Activated CD8-positive, alpha-beta memory T cell treated with anti-CD3 and anti-CD28 coated beads, Interleukin-2, amount 50 U/mL, for 48 hours (primary cell): Measurements from ENCODE around the gene FUT2.
"Not testable (repeated sequence)": the region's sequence is repeated elsewhere in the genome, so short reads cannot be mapped to it uniquely, and the experiment has no call there.

Source experiments
- DNase-seq: peaks from one replicate; pipeline ENCODE4 v3.0.0-alpha.2; 2020

Gene FUT2

DNA sequence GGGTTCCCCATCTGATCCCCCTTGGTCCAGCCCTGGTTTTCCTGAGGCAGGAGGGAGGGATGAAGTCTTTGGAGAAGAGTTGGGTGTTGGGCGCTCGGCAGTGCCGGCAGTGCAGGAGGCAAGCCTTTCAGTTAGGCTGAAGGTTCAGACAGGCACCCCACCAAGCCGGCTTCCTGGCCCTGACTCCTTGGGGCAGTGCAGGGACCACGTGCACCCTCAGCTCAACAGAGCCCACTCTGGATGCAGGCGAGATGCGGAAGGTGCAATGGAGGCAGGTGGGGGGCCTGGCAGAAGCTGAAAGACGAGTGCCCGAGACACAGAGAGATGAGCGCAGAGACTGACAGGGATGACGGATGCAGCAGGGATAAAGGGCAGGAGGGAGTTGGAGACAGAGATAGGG is 12.7 kb downstream of the FUT2 start:
- no peak for DNase-seq

DNA sequence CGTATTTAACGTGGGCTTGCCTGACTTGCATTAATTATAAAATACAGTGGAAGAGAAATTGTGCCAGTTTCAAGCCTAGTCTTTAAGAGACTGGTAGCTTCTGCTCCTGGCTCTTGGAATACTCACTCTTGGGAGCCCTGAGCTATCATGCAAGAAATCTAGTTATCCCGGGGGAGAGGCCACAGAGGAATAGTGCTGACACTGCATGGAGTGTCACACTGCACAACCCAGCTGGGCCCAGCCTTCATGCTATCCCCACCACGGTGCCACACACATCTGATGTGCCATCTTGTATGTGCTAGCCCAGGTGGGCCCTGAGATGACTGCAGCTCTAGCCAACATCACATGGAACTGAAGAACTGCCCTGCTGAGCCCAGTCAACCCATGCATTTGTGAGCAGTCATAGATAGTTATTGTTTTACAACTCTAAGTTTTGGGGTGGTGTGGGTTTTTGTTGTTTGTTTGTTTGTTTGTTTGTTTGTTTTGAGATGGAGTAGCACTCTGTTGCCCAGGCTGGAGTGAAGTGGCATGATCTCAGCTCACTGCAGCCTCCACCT is 15.4 kb downstream of the FUT2 start:
- no peak for DNase-seq

DNA sequence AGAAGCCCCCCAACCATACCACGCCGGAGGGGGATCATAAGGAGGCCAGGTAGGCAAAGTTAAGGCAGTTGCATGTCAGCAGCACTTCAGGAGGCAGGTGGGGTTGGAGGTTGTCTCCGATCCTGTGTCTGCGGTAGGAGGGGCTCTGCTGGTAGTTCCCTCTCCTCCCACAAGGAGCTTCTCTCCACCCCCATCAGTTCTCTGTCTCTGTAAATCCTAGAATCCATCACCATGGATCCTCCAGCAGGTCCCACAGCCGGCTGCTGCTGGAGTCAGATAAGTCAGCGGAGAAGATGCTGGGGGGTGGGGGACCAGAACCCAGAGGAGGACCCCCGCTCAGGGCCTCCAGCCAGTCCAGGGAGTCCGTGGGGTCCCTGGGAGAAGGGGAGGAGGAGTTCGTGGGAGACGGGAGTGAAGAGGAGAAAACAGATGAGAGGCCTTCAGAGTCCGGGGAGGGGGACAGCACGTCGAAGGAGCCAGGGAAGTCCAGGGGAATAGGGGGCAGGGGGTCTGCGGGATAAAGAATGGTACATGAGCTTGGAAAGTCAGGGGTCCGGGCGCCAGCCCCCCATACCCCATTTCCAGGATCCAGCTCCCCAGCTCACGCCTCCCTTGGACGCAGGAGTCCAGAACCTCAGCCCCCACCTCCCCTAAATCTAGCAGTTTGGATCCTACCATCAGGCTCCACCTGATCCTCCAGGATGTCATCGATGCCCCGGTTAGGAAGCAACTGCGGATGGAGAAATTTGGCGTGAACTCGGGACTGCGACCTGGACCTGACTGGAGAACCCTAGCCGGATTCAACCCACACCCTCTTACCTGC is 17.5 kb downstream of the FUT2 start:
- DNase-seq: no peak

DNA sequence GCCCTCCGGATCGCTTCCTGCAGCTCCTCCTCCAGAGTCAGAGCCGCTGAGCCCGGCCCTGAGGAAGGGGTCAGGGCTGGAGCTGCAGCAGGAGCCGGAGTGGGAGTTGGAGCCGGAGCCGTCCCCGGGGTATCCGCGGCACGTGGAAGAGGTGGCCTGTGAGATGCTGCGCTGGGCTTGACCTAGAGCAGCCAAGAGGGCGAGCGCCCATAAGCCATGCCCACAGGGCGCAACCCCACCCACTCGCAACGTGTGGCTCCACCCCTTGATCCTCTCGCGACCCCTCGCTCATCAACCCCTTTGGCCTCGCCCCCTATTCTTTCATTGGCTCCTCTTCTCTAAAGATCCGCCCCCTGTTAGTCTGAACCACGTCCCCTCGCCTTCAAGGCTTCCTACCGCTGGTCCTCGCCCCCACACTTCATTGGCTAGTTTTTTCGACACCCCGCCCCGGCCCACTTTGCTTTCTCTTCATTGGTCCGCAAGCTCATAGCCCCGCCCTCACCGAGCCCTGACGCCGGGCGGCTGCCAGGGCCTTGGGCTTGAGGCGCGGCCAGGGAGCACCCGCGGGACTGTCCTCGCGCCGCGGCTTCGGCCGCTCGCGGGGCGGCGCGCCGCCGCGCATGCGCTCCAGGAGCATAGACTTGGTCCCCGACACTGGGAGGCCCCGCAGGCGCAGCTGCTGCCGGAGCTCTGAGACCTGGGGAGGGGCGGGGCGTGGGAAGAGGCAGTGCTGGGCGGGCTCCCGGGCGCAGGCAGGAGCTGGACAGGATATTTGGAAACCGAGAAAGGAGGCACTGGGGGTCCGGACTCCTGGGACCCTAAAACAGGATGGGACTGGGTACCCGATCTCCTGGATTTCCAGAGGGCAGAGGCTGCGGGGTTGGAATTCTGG is 18.3 kb downstream of the FUT2 start:
- peak; percentile 96 for DNase-seq

DNA sequence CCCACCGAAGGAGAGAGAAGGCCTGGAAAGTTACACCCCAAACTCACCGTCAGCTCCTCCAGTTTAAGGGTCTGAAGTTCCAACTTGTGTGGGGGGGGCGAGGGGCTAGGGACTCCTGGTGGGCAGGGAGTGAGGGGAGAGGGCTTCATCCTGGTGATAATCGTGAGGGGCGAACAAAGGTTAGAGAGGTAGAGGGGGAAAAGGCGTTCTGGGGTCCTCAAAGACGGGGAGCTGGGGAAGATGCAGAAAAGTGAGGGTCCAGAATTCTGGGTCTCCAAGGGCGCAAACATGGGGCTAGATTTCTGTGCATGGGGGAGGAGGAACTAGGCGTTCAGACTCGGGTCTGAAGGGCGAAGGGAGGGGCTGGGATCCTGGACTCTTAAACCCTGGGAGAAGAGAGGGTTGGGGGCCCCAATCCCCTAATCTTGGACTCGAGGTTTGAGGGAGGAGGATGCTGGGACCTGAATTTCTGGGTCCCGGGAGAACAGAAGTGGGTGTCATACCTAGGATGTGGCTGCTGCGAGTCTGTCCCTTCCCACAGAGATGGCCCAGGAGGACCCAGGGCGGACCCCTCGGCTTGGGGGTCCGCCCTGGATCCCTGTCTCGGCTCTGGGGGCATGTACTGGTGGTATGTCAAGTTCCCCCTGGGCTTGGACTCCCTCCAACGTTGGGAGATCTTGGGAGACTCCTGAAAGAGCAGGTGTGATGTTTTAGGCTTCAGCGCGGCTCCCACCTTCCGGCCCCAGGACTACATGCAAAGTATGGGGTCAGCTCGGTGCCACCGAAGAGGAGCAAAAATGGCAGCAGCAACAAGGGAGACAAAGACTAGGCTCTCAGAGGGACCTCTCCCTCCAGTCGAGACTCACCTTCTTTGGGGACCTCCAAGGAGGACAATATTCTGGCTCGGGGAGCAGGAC is 19.2 kb downstream of the FUT2 start:
- DNase-seq: no peak

DNA sequence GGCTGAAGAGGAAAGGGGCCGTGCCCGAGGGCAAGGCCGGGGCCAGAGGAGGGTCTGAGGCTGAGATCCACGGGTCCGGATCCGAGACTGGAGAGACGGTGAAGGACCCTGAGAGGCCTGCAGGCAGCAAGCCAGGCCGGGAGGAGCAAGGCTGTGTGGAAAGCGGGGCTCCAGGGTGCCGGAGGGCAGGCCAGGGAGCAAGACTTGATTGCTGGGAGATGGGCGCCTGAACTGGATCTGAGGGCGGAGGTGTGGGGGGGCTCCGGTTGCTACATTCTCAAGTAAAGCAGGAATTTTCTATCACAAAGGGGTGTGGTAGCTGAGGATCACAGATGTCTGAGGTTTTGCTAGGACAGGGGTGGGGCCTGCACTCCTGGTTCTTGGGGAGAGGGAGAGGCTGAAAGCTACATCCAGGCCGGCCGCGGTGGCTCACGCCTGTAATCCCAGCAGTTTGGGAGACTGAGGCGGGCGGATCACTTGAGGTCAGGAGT is 20.0 kb downstream of the FUT2 start:
- DNase-seq: no peak

DNA sequence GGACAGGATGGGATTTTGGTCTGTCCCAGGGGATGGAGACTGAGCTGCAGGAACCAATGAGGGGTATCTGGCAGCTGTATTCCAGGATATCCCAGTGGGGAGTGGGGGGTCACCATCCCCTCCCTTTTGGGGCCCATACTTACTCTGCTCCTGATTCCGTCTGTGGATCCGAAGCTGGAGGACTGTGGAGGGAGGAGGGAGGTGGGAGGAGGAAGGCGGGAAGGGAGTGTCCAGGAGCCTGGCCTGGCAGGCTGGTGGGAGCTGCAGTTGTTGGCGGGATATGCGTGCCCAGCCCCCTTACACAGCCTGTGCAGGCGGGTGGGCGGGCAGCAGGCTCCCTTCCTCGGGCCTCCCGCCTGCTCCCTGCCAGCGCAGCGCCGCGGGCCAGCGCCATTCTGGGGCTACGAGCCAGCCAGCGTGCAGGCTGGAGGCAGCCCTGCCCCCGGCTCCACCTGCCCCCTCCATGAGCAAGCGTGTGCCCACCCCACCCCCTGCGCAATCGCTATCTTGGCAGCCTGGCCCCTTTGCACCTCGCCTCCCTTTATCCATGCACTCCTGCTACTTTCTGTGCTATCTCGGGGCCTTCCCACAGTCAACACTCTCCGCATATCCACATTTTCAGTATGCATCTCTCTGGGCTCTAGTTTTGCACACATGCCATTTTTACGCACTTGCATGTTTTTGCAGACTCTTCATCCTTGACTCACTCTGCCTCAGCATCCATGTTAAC is 21.0 kb downstream of the FUT2 start:
- DNase-seq: no peak

DNA sequence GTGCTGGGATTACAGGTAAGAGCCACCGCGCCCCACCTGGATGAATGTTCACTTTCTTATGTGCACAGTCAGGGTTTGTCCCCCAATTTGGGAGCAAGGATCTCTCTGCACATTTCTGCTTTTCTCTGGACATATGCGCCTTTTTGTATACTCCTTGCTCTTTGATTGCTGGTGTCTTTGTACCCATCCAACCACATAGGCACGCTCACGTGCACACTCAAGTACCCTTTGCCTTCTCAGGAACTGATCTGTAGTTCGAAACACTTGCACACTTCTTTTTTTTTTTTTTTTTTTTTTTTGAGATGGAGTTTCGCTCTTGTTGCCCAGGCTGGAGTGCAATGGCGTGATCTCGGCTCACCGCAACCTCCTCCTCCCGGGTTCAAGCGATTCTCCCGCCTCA is 22.3 kb downstream of the FUT2 start:
- not testable (repeated sequence) for DNase-seq

DNA sequence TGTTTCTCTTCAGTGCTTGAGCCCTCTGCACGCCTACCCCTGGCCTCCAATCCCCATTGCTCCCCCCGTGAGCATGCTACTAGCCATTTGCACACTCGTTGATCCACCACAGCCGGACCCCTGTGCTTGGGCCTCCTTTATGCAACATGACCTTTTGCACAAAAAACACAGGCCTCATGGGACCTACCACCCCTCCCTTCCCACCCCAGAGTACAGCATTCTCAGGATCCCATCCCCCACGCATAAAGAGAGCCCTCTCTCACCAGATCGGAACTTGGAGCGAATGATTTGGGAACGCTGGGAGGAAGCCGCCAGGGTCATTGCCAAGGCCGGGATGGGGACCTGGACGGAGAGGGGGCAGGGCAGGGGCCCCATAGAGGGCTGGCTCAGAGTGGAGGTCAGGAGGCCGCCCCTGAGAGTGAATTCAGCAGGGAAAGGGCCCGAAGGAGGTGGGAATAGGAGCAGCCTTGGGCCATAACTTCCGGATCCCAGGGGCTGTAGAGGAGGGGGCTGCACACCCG is 23.0 kb downstream of the FUT2 start:
- DNase-seq: no peak

DNA sequence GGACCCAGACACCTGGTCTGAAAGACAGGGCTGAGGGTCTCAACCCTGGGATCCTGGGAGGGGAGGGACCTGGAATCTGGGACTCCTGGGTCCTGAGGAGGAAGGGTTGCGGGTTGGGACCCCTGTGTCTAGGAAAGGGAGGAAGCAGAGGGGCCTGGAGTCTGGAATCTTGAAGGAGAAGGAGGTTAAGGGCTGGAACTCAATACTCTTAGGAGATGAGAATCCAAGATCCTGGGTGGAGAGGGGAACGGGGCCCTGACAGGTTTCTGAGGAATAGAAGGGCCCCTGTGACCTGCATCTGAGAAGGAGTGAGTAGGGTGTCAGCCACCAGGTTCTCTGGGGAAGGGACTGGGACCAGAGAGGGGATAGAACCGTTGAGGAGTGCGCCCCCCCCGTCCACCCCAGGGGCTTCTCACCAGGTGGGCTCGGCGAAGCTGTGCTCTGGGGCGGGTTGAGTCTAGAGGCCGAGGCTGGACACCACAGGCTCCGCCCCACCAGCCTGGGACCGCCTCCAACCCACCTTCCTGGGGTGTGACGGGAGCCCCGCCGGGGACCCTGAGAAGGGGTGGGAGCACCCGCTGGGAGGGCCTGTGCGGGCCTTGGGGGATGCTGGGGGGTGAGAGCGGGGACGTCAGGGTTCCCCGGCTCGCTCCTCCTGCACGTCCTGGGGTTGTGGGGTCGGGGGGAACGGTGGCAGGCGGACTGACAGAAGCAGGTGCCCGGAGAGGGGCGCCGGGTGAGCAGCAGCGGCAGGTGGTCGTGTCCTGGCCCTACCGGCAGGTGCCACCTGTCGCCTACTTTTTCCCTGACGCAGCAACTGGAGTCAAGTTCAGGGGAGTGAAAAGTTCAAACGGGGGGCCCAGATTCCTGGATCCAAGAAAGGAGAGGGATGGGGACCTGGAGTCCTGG is 23.7 kb downstream of the FUT2 start, which contains the start of gene MAMSTR:
Gene MAMSTR, minus strand, starts transcription at position 463 of the 909 bp plus-strand sequence. CDS start 694 bp downstream, outside the sequence.
- DNase-seq: no peak

DNA sequence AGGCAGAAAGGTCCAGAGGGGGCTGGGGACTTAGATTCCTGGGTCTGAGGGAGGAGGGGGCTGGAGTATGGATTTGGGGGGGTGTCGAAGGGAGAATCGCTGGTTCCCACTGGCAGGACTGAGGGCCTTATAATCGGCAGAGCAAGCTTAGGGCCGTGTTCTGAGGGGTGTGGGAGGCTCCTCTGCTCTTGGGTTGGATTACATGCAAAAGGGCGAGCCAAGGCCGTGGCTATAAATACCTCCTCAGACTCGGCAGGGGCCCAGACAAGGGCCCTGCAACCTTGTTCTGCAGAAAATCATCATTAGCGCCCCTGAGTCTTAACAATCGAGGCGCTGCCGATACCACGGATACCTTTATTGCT is 24.5 kb downstream of the FUT2 start:
- no peak for DNase-seq

DNA sequence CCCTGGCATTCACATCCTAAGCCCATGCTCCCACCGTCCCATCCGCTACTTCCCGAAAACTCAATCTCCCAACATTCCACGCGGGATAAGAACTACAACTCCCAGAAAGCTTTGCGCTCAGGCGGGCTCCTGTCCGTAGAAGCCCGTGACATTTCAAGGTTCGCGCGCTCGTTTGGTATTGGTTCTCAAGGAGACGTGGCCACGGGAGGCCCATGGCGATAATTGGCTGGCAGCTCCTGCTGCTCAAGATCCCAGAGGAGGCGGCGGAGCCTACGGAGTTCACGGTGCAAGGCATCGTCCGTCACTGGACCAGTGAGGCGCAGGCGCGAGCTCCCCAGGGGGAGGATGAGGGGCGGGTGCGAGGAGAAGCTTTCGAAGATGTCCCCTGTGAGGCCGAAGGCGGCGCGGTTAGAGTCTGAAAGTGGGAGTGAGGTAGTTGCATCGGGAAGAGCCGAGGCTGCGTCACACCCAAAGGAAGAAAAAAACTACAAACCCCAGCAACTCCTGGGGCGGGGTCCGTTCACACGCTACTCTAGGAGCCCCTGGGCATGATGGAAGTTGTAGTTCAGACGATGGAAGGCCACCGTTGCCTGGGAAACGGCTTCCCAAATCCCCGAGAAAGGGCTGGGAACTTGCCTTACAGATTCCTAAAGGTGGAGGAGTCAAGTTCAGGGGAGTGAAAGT is 25.0 kb downstream of the FUT2 start:
- DNase-seq: peak; percentile 93

DNA sequence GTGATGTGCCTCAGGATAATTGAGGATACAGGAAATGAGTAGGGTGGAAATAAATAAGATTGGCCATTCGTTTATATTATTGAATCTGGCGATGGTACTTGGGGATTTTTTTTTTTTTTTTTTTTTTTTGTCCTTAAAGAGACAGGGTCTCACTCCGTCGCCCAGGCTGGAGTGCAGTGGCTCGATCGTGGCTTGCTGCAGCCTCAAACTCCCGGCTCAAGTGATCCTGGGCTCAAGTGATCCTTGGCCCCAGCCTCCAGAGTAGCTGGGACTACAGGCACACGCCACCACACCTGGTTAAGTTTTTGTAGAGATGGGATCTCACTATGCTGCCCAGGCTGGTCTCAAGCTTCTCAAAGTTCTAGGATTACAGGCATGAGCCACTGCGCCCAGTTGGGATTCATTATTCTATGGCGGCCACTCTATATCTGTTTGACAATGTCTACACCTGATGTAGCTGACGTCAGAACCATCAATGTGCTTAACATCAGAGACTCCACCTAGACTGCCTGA is 26.5 kb downstream of the FUT2 start:
- no peak for DNase-seq

DNA sequence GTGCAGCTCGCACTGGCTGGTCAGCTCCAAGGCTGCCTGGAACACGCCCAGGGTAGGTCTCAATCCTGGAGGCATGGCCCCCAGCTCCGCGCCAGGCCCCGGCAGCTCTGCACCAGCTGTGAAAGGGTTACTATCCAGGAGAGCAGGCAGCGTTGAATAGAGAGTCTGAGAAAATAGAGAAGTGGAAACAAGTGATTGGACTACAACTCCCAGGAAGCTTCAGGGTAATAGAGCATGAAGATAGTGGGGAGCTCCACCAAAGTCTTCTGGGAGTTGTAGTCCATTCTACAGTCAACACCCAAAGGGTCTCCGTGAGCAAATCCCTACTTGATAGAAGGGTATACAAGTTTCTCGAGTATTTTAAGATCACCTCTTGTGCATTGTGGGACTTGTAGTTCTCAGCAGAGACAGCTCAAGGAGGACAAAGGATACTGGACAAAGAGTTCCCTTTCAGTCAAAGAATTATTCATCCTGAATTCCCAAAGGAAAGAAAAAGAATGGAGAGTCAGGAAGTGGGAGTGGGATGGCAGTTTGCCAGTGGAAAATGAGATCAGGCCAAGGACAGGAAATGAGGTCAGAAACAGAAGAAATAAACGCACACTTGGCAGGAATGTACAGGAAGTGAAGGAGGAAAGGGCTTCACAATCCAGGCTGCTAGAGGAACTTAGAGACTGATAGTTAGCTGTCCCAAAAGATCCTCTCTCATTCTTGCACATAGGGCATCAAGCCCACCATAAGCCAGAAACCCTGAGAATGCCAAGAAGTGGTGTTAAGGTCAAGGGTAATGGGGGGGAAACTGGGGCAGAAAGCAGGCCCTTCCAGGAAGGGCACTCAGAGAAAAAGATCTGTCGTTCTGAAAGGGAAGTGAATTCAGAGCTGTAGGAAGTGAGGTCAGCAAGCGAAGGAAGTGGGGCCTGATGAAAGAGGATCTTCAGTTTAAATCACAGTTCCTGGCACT is 29.3 kb downstream of the FUT2 start:
- DNase-seq: no peak

DNA sequence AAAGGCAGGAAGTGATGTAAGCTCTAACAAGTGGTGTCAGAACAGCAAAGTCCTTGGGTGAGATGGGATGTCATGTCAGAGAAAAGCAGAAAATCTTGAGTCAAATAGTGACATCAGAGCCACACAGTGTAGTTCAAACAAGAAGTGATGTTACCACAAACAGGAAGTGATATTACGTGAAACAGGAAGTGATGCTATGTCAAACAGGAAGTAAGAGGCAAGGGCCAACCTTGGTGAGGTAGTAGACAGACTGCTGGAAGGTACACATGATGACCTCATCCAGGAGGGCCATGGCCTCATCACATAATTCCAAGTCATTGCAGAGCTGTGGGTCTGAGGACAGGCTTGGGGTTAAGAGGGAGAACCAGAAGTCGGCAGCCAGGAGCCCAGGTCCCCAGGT is 30.8 kb downstream of the FUT2 start:
- no peak for DNase-seq

DNA sequence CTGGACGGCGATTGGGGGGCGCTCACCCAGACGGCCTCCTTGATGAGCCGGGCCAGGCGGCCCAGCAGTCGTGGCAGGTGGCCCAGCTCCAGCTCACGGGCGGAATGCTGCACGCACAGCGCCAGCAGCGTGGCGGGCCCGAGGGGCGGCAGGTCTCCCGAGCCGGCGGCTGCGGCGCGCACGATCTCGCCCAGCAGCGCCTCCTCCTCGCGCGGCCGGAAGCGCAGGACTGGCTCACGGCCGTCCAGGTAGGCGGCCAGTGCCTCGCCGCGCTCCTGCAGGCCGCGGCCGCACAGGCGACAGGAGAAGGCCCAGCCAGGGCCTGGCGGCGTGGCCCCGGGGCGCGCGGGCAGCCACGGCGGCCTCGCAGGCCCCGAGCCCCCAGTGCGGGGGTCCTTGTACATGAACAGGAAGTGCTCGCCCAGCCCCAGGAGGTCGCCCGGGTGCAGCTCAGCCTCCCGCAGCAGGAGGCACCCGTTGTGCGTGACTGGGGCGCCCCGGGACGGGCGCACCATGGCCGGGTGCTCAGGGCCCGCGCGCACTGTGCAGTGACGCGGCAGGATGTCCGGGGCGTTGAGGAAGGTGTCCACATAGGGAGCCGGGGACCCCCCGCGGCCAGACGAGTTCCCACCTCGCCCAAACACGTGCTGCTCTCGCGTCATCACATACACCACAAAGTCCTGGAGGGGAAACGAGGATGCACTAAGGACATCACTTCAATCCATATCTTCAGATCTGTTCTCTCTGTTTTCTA is 33.3 kb downstream of the FUT2 start:
- no peak for DNase-seq

DNA sequence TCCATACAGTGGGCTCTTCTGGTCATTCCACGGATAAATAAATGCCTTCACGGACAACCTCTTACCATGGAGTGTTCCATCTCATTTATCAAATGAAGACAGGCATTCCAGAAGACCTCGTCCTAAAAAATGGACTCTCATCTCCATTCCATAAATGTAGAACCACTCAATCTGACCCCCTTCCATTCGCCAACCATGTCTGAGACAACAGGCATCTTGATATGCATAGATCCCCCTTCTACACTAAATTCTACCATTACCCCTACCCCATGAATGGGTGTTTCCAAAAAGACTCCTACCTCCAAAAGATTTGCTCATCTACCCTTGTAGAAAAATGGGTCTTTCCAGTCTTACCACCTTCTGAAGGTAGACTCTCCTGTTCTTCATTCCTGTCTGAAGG is 35.7 kb downstream of the FUT2 start:
- no peak for DNase-seq
